GM11168 (cell line): ENCODE data around the gene RND3.

Source experiments
- in situ Hi-C: fragments of 300-500 bp; cut with MboI; formaldehyde crosslinking; loops from one replicate; pipeline ENCODE4 v1.12.0; 2022; ENCODE audit warnings: low sequenced_read_pairs; ENCODE audit not compliant: unreplicated experiment

The RND3 gene, protein sequence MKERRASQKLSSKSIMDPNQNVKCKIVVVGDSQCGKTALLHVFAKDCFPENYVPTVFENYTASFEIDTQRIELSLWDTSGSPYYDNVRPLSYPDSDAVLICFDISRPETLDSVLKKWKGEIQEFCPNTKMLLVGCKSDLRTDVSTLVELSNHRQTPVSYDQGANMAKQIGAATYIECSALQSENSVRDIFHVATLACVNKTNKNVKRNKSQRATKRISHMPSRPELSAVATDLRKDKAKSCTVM

DNA sequence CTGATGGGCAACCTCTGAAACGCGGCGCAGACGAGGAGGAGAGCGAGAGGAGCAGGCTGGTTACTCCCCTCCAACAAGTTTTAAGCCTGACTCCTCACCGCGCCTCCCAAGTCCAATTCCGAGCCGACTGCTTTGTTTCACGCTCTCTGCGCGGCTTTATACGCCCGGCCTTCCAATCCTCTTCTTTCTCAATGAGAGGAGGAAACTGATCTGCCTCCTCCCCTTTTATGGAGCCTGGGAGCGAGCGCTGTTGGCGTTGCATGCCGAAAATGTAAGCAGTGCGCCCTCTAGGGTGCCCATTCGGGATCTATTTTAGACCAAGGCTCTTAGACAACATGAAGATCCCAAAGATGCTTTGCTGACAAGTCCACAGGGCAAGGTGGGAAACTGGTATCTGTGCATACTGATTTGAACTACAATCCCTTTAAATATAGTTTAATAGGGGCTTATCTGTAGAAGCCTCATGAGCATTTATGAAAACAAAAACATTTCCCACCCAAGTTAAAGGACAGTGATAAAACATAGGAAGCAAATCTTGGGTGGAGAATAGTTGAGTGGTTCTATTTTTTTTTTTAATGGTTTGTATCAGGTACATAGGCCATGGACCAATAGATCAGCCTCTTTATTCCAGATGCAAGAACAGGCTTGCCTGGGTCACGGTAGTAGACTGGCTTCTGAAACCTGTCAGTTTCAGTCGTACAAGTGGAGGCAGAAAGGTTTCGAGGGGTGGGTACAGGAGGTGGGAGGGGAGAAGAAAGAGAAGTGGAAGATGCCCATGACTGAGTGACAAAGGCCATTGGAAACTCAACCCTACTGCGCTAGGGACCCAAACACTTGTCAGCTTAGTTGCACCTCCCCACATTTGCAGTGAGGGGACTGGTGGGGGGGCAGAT is at the start of gene RND3:
Gene RND3, minus strand, starts transcription at position 131 of the 893 bp plus-strand sequence. CDS start 250 bp downstream, outside the sequence.
- in situ Hi-C loops: loop anchor here (25.0 kb wide), 1 partner anchor 900 kb away; the partner anchor contains the start of gene MMADHC

DNA sequence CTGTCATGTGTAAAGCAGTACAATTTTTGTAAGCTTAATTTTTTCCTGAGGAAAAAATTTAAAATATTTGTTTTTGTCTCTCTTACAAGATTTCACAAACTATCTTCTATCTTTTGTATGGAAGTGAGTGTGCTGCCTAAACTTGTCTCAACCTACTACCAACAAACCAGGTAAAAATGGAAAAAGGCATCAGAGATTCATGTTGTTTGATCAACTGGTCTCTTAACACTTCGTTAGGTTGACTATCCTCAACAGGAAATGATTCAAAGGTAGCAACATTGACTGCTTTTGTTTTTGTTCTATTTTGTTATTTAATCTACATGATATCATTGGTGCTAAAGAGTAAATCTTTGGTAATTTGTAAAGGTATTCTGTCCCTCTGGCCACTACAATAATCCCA is 47.7 kb upstream of the RND3 start:
- in situ Hi-C loops: no loop called here

DNA sequence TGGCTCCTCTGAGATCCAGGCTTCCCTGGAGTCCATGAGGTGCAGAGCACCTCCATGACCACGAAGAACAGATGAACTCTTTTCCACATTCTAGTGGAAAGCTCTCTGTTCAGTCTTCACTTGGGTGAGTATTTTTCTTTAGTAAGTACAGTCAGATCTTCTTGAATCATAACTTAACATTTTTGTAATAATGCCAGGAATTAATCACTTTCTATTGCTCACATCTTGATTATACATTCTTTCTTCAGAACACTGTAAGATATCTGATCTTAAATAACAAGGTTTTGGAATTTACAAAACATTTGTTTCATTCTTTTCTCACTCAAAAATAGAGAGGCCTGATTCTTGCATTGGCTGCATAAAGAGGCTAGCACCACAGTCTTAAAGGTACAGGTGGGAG is 45.4 kb upstream of the RND3 start:
- in situ Hi-C loops: no loop called here

DNA sequence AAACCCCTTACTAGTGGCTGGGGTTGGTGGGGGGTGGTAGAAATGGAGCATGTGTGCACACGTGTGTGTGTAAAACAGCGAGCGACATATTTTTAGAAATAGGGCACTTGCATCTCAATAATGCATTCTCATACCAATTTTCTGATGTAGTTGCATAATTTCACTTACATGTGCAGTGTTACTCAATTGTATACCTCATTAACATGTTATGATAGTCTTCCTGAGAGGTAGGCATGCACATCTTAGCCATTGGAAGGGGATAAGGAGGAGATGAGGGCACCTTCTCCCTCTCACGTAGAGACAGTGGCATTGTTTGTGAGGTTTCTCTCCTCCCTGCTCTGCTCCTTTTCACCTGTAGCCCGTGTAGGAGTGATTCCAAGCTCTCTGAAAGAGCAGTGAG is 44.6 kb upstream of the RND3 start:
- in situ Hi-C loops: no loop called here

DNA sequence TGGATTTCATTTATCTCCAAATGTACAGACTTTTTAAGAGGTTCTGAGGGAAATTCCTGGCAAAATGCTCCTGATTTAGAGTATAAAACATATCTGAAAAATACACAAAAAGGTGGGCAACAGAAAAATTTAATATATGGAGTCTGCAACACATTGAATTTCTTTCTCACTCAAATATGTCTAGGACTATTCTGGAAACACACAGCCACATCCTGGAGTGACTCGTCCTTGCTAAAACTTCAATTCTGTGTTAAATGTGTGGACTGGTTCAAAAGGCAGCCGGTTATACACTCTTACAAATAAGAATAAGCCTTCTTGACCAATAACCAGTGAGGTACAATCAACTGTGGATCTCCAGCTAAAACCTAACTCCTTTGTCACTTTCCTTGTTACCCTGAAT is 44.1 kb upstream of the RND3 start:
- in situ Hi-C loops: no loop called here

DNA sequence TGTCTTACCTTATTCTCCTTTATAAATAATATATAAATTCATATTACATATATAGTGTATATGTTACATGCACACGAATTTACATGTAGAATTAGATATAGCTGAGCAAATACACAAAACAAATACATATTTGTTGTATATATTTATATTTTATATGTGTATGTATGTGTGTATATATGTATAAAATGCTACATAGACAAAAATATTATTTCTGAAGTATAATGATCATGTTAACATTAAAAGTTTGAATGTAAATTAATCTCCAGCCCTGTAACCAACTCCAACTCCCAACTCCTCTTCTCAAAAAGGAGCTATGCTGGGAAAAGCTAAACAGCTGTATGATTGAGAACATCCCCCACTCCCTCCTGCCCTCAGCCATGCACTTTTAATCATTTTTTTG is 42.7 kb upstream of the RND3 start:
- in situ Hi-C loops: no loop called here

DNA sequence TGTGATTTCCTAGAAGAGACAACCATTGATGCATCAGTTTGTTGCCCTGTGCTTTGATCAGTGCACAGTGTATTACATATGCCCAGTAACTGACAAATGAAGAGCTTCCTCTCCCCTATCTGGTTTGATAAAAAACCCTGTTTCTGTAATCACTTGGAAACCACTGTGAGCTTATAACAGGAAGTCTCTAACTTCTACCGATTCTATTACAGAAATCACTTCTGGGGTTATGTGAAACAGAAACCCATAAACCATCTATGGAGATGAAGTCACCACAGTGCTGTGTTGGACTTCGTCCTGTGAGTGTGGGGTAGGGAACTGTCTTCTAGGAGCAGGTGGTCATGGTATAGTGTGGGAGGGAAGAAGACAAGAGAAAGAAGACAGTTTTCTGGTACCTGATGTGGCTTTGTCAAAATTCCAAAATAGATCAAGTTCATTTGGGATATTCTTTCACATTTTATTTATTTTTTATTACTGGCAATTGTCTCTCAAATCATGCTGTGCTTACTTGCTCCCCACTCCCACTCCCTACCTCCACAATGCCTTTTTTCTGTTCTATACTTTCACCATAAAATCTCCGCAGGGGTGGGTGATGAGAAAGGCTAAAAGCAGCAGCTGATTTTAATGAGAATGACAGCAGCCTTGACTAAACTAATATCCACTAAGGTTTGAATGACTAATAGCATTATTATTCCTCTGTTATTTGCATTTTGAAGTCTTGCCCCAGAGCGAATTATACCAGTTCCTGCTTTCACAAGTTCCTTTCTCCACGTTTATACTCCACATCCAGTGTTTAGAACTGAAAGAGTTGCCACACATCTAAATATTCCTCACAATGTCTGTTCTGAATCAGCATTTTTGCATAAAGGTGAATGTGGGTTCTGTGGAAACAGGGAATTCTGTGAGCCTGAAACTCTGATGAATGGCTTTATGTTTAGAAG is 41.7 kb upstream of the RND3 start:
- in situ Hi-C loops: no loop called here

DNA sequence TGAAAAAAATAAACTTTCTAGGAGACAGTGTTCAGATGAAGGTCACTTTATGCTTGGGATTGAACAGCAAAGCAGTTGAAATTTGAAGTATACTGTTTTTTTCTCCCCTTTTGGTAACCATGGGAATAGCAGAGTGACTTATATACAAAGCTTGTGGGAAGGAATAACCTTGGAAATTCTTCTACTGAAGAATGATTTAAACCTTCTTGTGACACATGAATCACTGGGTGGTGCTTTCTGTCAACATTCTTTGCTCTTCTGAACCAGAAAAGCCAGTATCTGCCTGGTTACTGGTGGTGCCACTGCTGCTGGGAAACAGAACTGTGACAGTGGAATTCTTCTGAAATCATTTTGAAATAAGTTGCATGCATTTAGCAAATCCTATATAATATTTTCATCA is 39.4 kb upstream of the RND3 start:
- in situ Hi-C loops: no loop called here

DNA sequence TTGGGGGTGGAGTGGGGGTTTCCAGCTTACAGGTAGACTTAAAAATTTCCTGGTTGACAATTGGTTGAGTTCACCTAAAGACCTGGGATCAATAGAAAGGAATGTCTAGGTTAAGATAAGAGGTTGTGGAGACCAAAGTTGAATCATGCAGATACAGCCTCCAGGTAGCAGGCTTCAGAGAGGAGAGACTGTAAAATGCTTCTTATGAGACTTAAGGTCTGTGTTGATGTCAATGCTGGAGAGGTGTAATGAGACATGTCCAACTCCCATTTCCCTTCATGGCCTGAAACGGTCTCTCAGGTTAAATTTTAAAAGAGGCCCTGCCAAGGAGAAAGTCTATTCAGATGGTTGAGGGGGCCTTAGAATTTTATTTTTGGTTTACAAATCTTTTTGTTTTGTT is 38.5 kb upstream of the RND3 start:
- in situ Hi-C loops: no loop called here

DNA sequence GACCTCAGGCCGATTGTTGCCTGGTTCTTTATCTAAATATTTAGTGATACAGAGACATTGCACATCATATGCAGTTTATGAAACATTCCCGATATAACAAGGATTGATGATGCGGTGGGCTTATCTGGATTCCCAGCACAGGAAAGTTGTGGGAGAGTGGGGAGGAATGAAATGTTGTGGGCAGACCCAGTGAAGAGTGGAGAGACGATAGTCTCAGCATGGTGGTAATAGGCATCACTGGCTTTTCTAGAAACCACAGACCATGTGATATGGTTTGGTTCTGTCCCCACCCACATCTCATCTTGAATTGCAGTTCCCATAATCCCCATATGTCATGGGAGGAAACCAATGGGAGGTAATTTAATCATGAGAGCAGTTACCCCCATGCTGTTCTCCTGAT is 34.8 kb upstream of the RND3 start:
- in situ Hi-C loops: no loop called here

DNA sequence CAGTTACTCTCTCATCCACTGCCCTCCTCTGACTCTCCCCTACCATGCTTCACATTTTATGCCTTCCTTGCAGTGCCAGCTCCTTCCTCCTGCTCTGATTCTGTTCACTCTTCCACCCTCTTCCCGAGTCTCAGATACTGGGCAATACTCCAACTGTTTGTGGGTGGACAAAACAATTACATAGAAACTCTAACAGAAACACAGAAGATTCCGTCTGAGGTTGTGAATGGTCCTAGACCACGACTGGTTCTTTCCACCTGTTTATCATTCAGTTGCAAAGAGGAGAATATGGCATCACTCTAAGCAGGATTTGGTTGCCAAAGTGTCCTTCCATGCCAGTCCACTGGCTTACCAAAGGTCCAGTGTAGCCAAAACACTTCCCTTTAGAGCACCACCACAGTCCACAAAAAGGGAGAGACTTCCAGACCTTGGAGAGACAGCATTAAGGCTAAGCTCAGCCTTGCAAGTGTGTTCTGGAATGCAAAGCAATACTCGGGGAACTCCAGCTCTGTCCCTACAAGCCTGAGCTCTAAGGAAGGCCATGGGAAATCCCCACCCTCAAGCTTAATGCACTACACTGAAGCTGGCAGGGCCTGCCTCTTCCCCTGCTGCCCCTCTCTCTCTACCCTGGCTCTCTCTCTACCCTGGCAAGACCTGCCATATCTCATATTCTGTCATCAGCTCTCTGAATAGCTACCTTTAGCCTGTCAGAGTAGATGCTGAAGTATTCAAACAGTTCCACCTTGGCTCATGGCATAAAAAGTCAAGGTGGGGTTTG is 33.6 kb upstream of the RND3 start:
- in situ Hi-C loops: no loop called here

DNA sequence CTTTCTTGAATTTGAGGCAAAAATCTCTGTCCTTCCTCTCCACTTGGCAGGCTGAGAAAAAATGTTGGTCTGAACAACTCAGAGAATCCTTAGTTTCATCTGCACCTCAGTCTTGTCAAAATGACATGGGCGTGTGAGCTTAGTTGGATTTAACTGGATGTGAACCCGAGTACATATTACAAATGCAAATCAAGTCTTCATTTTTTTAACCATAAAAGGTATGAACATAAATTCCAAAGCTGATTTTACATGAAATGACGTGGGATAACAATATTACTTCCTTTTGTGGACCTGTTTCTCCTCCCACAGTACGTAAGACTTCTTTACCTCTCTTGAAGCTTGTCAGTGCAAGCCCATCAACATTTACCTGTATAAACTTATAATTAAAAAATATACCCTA is 32.6 kb upstream of the RND3 start:
- in situ Hi-C loops: no loop called here

DNA sequence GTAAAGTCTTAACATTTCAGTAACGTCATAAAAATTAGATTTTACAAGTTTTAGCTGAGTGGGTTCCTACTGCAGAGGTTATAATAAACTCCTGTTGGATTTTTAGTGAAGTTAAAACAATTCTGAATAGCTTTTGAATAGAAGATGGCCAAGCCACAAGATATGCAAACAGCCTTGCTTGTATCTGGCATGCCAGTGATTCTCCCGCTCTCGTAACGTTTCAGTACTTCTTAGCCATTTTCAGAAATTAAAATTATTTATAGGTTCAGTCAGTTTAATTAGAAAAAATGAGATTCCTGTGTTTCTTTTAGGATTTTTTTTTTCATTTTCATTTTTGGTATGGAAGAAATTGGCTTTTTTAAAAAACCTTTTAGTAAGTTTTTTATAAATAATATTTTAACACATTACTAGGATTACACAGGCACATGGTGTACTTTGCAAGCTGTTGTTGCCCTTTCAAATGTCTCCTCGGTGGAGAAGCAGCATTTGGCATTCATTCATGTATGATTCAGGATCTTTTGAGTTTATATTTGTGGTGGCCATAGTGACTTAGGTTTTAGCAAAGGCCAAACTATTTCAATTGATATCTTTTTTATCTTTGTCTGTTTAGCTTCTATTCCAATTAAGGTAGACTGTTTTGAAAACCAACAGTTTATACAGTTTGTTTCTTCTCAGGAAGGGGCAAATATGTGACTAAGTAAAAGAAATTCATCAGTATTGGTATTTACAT is 30.6 kb upstream of the RND3 start:
- in situ Hi-C loops: no loop called here

DNA sequence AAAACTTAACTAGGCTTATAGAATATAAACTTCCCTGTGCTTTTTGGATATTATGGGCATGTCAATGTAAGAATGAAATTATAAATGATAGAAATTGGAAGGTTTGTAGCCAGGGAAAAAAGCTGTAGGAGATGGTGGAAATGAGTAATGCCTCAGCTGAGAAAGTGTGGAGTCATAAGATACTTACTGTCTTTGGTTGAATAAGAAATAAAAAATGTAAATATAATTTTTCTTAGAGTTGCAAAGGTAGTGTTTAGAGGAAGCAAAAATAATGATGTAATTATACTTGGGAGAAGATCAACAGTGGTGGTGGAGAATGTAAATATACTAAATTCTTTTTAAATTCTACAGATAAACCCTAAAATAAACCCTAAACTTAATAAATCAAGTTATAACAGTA is 26.2 kb upstream of the RND3 start:
- in situ Hi-C loops: no loop called here

DNA sequence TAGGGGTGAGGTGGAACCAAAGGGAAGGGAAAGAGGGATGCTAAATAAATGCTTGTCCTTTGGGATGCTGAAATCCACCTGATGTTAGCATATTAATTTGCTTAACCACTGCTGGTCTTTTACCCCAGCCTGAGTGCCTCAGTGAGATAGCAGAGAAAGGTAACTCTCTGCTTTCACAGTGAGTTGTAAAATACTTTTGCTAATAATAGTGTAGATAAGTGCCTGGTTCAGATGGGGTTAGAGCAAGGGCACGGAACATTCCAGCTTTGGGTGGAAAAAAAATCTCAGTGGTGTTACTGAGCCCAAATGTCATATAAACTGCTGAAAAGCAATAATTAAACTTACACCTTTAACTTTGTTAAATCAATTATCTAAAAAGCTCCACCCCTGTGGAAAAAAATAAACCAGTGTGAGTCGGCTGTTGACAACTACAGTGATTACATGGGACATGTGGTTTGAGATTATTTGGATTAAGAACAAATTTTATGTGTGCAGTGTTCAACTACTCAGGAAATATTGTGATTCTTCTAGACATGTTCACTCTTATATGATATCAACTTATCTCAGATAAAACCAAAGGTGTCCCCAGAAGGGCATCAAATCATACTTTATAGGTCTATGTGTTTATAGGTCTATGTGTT is 21.1 kb upstream of the RND3 start:
- in situ Hi-C loops: no loop called here

DNA sequence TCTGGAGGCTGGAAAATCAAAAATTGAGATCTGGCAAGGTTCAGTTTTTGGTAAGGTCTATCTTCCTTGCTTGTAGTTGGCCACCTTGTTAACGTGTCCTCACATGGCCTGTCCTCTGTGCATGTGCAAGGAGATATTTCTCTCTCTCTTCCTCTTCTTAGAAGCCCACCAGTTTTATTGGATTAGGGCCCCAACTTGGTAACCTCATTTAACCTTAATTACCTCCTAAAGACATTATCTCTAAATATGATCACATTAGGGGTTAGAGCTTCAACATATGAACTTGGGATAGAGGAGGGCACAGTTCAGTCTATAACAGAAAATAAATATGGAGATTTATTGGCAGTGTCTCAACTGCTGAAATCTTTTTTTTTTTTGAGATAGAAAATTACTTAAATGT is 19.6 kb upstream of the RND3 start:
- in situ Hi-C loops: no loop called here

DNA sequence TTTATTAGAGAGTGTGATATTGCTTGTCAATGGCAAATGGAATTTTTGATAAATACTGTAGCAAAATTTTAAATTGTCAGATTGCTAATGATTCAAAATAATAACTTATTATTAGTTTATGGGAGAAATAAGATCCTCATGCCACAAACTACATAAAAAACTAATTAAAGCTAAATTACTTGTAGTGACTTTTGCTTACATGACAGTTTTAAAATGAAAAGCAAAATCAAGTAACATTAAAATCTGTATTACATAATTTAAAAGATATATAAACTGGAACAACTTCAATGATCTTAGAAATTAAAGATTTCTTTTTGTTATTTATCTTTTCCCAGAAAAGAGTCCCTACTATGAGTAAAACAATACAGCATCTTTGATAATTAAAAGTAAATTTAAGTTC is 17.7 kb upstream of the RND3 start:
- in situ Hi-C loops: no loop called here

DNA sequence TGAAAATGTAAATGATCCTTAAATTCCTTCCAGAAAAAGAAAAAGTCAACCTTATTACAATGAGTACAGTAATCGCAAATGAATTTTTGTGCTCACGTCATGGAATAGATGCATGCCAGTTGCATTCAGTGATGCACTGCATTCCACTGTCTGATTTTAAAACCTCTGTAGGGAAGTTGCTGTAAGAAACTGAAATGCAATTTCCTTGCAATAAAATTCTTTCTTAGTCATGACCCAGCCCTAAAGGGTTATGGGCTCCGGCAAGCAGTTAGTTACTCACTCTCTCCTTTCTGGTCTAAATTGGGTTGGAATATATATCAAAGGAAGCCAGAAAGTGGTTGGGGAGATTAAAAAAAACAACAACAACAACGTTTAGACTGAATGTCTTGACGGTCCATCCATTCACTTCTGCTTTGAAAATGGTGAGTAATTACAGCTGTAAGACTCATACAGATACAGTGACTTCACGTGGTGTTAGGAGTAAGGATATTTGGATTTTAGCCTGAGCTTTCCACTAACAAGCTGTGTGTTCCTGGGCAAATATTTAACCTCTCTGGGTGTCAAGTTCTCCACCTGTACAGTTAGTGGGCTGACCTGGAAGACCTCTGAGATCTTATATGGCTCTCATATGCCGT is 8.6 kb upstream of the RND3 start:
- in situ Hi-C loops: loop anchor here (25.0 kb wide), 1 partner anchor 909 kb away; the partner anchor contains the start of gene MMADHC
